Jurkat, Clone E6-1 (cell line): ENCODE results near the gene CPVL.
A peak's percentile ranks its signal among the peaks of the same experiment; 100 is the strongest.

Experiments used
- DNase-seq: peaks from one replicate; pipeline ENCODE4 v3.0.0-alpha.2; 2011; ENCODE audit warnings: low read depth, low spot score
- H3K4me3 ChIP-seq: 2 replicates; pipeline ENCODE4 v1.5.1; 2011; ENCODE audit warnings: mild to moderate bottlenecking, low read length, control low read depth, moderate library complexity

Gene CPVL

DNA sequence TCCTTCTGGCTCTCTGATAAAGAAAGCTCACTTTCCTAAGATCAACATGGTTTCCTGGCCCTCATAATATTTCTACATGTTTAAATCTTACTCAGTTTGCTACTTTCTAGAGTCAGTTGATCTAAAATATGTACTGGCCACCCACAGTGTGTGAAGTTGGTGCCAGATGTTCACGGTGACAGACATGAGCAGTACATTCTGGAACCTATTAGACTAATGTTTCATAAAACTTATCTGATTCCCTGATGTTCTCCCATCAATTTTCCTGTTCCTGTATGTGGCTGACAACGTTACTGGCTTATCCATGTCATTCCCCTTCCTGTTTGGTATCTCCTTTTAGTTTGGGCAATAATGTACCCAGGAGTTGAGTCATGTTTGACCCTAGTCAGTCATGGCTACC, 13.7 kb upstream of the CPVL start:
- DNase-seq = no peak
- no peak overlapping the region for H3K4me3 ChIP-seq

DNA sequence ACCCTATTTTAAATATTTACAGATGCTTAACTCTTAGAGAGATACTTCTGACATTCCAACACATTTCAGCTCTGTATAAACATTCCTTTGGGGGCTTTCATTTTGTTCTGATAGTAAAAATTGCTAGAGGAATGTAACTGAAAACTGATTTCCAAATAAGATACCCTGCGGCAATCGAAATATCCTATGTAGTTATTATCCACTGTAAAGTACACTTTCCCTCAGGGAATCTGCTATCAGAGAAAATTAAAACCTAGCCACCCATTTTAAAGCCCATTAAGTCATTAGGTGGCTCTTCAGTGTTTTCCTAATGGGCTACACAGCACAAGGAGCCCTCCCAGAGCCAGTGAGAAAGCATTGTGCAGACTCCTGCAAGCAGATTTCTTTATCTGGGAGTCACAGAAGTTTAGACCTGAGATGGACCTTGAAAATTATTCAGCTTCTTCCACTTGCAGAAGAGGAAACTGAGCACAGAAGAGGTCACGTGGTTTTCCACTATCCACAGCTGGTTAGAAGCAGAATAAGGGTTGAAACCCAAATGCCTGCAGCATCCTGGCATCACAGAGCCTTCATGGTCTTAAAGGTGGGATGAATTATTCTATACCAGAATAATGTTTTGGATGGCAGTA, 12.6 kb upstream of the CPVL start:
- no peak overlapping the region for H3K4me3 ChIP-seq
- DNase-seq = no peak

DNA sequence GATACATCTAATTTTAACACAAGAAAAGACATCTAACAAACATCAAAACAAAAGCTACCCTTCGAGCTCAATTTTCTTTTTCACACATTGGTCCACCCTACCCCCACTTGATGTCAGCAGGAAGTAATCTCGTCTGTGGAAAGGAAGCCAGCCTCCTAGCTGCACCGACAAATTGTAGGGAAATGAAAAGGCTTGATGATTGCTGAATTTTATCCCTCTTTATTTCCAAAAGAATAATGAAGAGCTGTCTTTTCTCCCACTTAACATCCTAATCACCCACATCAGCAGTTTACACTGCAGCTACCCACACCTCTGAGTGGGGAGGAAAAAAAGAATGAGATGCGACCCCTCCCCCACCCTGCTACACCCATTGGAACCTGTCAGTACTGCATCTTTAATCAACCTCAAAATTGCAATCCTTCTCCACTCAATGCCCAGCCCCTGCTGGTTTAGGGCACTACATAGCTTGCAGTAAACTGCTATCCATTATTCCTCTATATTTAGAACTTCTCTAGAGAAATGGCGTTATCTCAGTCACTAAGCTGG, 10.6 kb upstream of the CPVL start:
- H3K4me3 ChIP-seq = peak overlapping the region; percentile 51
- peak; percentile 95 for DNase-seq

DNA sequence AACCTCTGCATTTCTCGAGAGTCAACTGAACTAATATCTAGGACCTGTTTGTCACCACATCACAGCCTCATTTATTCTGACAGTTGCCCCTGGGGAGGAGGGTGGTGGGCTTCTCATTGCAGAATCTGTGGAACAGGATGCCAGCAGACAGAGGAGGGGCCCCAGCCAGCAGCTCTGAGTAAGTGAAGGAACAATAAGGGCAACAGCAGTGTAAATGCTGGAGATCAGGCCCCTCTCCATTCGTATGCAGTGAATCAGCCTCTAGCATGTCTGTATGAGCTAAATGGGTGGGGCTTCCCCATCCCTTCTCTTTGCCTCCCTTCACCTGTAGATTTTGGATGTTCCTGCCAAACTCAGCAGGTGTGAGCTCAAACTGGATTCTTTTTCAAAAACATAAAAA, 7.7 kb upstream of the CPVL start:
- DNase-seq = peak; percentile 29
- H3K4me3 ChIP-seq = no peak overlapping the region

DNA sequence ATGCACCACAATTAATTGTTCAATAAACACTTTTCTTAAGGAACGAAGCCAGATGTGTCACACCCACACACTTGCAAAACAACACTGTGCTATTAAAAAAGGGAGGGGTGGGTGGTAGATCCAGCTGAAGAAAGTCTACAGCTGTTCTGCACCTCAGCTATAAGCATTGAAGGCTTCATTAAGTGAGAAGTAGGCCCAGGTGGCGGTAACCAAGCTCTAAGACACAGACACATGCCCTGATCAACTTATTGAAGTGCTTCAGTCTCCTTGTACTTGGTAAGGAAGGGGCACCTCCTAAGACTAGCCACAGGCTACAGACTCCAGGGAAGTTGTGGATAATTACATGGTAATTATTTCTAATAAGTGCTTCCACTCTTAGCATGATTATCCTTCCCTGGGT, 4.5 kb upstream of the CPVL start:
- DNase-seq = no peak
- no peak overlapping the region for H3K4me3 ChIP-seq

DNA sequence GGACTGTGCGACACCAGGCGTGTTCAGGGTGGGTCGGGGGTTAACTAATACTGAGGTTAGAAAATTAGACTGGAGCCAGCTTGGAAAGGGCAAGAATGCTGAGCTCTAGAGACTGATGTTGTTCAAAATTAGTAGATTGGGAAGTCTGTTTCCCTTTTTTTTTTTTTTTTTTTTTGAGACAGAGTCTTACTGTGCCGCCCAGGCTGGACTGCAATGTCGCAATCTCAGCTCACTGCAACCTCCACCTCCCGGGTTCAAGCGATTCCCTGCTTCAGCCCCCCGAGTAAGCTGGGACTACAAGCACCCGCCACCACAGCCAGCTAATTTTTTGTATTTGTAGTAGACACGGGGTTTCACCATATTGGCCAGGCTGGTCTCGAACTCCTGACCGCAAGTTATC, 2.7 kb upstream of the CPVL start:
- DNase-seq = no peak
- H3K4me3 ChIP-seq = no peak overlapping the region

DNA sequence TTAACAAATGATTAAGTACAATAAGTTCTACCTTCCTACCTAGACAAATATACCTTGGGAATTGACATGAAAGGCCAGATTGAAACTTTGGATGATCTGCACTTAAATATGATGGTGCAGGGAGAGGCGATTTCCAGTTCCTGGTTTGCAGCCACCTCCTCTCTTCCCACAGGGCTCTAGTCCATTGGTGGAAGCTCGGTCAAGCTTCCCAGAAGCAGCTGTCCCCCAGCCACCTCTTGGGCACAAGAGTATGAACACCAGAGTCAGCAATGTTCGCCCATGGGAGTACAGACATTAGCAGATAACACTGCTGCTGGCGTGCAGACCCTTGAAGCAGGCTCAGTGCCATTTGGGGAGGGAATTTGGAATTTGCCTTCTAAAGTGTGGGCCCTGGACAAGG, 1.5 kb upstream of the CPVL start:
- no peak overlapping the region for H3K4me3 ChIP-seq
- no peak for DNase-seq

DNA sequence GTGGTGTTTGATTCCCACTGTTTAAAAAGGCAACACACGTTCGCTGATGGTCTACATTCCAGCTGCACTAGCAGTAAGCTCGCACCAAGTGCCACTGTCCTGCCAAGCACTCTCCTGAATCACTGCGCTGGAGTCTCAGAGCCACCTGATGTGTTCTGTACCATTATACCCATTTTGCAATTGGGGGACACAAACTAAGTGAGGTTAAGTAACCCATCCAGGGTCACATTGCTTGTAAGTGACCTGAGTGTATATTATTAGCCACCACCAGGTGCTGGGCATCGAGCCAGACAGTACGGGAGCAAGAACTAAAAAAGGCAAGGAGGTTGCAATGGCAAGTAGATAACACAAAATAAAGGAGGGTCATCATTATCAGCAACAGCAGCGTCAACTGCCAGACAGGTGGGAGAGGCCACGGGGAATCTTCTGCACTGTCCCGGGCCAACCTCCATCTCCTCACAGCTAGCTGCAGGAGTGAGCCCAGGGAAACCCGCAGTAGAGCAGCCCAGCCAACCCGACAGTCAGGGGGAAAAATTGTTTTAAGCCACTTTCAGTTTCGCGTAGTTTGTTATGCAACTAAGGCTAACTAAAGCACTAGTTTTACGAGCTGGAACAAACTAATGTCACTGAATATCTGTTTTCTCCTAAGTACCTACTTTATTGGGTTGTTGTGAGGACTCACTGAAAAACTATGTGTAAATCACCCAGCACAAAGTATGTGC, 712 bp upstream of the CPVL start:
- peak overlapping the region; percentile 93 for H3K4me3 ChIP-seq
- DNase-seq = no peak

DNA sequence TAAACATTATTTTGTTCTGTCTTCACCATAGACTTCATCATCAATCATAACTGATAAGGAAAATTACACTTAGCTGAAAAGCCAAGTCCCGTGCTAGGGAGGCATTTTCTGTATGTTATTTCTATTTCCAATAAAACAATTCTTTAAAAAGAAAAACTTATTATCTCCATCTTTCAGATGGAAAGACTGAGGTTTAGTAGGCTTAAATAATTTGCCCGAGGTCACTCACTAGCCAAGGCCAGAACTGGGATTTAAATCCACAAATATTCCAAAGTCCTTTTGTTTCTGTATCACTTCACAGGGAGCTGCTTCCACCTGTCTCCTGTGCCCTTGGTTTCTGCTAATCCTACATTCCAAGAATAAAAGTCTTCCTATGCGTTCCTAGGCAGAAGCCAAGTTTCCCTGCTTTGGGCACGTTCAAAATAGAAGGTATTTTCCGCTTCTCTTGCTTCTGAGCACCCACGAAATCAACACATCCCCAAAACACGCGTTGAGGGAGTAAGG, 732 bp downstream of the CPVL start:
- no peak for DNase-seq
- peak overlapping the region; percentile 93 for H3K4me3 ChIP-seq

DNA sequence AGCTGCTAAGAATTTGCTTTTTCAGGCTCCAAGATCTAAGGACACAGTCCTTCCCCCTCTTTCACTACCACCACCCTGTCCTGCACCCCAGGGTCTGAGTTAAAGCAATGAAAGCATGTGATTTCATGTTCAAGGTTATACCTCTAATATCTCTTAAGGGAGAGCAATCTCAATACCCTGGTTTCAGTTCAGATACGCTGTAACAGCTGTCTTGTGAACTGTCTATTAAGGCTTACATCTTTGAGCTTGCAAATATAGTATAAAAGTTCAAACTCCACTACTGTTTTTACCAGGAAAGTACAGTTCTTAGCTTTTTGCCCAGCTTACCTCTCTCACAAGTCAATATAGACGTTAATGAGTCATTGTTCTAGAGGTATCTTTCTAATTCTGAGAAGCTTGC, 2.6 kb downstream of the CPVL start:
- no peak for DNase-seq
- H3K4me3 ChIP-seq = no peak overlapping the region

DNA sequence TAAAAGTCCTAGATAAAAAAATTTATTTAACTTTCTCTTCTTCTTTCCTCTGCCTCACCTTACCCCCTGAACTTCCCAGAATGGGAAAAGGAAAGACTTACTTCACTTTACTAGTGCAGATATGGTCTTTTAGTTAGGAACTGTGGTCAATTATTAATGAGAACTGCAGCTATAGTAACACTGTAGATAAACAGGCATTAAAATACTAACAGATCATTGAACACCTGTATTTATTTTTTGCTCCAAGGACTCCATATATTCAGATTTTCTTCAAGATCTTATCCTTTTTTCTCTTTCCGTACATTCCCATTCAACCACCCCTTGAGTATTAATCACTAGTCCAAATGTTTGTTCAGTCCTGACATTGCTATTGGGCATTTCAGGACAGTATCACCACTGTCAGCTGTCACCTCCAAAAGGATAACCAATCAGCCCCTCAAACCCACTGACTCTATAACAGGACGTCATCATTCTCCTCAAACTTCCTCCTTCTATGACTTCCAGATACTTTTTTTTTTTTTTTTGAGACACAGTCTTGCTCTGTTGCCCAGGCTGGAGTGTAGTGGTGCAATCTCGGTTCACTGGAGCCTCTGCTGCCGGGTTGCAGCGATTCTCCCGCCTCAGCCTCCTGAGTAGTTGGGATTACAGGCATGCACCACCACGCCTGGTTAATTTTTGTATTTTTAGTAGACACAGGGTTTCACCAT, 4.2 kb downstream of the CPVL start:
- DNase-seq = no peak
- no peak overlapping the region for H3K4me3 ChIP-seq

DNA sequence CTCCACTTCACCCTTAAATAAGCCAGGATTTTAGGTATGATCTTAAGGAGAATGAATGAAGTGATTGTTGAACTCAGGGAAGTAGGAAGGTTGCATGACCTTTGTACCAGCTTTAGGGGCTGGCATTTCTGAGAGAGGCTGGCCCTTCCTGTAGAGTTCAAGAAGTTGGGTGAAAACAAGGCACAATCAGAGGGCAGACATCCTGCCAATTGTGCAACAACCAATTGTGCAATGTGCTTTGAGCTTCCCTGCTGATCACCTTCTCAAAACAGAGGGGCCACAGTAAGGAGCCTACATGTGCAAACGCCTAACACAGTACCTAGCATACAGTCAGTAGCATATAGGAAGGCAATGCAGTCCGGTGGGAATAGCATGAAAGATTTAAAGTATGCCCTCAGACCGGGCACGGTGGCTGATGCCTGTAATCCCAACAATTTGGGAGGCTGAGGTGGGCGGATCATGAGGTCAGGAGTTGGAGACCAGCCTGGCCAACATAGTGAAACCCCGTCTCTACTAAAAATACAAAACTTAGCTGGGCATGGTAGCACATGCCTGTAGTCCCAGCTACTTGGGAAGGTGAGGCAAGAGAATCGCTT, 5.4 kb downstream of the CPVL start:
- no peak overlapping the region for H3K4me3 ChIP-seq
- no peak for DNase-seq

DNA sequence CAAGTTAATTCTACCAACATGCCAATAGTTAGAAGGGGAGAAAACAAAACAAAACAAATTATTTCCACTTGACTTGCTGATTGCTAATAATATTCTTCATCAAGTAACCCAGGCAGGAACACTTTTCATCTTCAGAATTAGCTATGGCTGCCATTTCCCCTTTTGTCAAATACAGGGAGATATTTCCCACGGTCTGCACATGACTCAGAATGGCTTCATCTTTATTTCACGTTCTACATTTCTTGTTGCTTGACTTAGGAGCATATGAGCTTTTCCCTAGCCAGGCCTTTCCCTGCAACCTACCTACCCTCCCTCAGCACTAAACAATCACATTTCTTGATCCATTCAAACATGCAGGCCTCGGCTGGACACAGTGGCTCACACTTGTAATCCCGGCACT, 6.5 kb downstream of the CPVL start:
- H3K4me3 ChIP-seq = no peak overlapping the region
- DNase-seq = no peak

DNA sequence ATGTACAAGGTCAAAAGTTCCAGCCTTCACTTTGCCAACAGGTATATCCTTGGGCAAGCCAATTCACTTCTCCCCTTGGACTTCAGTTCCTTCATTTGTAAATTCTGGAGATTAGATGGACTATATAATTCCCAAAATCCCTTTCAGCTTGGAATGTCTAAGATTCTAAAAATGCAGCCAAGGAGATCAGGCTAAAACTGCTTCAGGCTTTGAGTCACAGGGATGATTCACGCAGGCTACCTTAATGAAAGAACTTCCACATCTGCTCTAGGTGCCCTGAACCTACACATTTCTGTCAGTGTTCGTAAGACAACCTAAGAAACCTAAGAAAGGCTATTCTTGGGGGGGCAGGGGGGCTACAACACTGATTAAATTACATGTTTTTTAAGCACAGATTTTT, 7.1 kb downstream of the CPVL start:
- no peak overlapping the region for H3K4me3 ChIP-seq
- DNase-seq = no peak

DNA sequence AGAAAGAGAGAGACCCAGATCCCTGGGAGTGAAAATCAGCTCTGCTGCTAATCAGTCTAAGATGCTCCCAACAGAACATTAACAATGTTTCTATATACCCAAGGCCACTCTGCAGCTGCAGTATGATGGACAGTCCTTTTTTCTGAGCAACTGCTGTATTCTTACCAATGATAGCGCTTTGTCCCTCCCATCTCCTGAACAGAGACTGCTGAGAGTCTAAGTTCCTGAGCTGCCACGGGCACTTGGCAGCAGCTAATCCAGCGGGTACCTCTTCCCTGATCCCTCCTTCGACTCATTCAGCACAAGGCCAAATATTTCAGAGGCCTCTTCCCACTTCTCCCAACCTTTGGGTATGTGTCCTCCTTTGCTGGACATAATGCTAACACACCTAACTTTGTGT, 7.7 kb downstream of the CPVL start:
- DNase-seq = no peak
- H3K4me3 ChIP-seq = no peak overlapping the region

DNA sequence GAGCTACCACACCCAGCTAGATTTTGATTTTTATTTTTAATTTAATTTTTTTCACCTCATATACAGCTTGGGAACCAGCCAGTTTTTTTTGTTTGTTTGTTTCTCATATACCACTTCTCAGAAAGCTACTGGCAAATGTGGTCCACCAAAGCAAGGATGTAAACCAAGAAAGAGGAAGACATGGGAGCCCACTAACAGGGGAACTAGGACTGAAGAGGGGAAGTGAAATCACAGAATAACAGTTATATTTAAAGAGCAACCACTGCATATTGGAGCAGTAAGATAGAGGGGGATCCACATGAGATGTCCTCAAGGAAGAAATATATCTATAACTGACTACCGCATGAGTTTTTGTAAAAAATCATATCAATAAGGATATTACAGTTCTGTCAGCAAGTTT, 10.5 kb downstream of the CPVL start:
- no peak overlapping the region for H3K4me3 ChIP-seq
- no peak for DNase-seq

DNA sequence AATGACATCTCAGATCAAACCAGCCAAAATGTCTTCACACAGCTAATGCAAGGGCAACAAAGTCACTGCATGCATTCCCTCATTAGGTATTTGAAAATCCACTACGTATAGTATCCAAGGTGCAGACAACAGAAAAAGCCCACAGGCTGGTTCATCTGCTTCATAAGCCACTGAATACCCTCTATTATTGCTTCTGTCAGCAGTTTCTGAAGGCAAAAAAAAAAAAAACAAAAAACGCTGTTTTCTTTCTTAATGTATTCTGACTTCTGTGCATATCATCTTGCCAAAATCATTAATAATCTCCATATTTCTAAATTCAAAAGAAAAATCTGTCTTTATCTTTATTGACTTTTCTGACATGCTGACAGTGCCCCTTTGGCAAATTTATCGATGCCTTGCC, 13.4 kb downstream of the CPVL start:
- no peak for DNase-seq
- H3K4me3 ChIP-seq = no peak overlapping the region

DNA sequence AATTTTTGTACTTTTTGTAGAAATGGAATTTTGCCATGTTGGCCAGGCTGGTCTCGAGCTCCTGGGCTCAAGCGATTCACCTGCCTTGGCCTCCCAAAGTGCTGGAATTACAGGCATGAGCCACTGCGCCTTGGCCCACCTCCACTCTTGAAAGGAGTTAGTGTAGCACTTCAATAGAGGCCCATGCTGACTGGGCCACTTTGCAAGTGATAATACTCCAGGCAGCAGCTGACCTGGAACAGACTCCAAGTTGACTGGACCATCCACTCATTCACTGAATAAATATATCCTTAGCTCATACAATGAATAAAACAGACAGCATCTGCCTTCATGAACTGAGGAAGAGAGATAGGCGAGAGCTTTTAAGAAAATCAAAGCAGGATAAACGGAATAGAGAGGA, 14.7 kb downstream of the CPVL start:
- H3K4me3 ChIP-seq = no peak overlapping the region
- DNase-seq = no peak

DNA sequence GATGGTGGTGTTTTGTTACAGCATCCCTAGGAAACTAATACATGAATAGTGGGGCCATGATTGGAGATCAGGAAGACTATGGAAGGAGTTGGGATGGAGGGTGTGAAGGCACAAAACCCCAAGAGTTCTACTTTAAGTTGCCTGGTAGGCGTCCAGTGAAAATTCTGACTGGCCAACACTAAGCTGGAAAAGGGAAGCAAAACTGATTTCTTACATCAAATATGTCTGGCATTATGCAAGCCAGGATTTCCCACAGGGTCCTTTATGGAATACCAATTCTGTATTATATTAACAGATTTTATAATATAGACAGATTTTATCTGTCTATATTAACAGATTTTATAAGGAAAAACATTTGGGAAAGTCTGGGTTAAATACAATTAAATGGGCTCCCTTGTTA, 16.2 kb downstream of the CPVL start:
- no peak overlapping the region for H3K4me3 ChIP-seq
- no peak for DNase-seq

DNA sequence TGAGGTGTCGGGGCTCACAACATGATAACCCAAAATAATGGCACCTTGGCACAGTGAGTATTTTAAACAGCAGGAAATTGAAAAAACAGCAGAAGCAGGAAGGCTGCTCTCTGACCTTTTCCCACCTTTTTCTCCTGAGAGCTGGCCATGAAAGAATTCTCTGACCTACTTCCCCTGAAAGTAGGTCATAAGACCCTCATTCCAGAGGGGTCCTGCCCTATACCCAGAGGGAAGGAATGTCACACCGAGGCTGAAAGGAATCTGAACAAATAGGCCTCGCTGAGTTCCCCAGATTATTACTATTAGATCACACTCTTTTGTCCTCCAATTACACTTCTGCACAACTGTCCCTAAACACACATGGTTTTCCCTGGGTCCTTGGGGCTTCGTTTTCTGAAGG, 18.8 kb downstream of the CPVL start:
- DNase-seq = no peak
- H3K4me3 ChIP-seq = no peak overlapping the region
